SU-DHL-6 (cell line): Measurements from ENCODE around the gene SYNM.

Source experiments
- CTCF ChIP-seq: fragments of 200-600 bp; sonication (generic); IDR thresholded peaks from one replicate; pipeline ENCODE4 v1.5.1; 2017; ENCODE audit warnings: antibody characterized with exemption, mild to moderate bottlenecking, low read length, moderate library complexity; ENCODE audit not compliant: insufficient read depth, poor library complexity, severe bottlenecking
- EZH2phosphoT487 ChIP-seq: fragments of 200-600 bp; sonication (generic), shearing (Covaris generic); conservative IDR thresholded peaks from 2 replicates; pipeline ENCODE4 v1.6.1; 2018; ENCODE audit warnings: mild to moderate bottlenecking, antibody characterized with exemption, low read length, moderate library complexity, mixed read lengths

- TF ChIP-seq CTCF (no peak), EZH2phosphoT487 (no peak)
Observed at GRCh38 chr15:99105514-99106341, 848 bp downstream of the SYNM start.
